Mucosa of descending colon (tissue), 3 donors: ENCODE results near the gene MARCHF9. TPM values are rescaled to one million over a fixed set of nuclear protein-coding genes. Genes with fewer than 3 reads are reported as not detected.

ENCODE experiments used
- ATAC-seq: fragments of 200-7000 bp; cut with Tn5 transposase; one replicate; pipeline ENCODE4 v1.9.1; 2020; ENCODE audit warnings: mild to moderate bottlenecking, moderate library complexity
- DNase-seq, 3 donors: peaks; one replicate each; pipeline ENCODE4 v3.0.0-alpha.2; 2020
- H3K36me3 ChIP-seq: fragments of 200-600 bp; one replicate; pipeline ENCODE4 v1.8.0; 2021; ENCODE audit warnings: low read depth, mild to moderate bottlenecking
- H3K4me1 ChIP-seq: fragments of 200-600 bp; one replicate; pipeline ENCODE4 v1.8.0; 2021; ENCODE audit warnings: low read depth, mild to moderate bottlenecking
- H3K4me3 ChIP-seq: fragments of 200-600 bp; one replicate; pipeline ENCODE4 v1.8.0; 2021; ENCODE audit warnings: mild to moderate bottlenecking
- H3K9me3 ChIP-seq: fragments of 200-600 bp; one replicate; pipeline ENCODE4 v1.8.0; 2021; ENCODE audit warnings: mild to moderate bottlenecking
- intact Hi-C, 2 donors: fragments of 100-400 bp; cut with DNase I in 1 of 2; cut with micrococcal nuclease in 1 of 2; formaldehyde crosslinking; loops; one replicate each; pipeline versions ENCODE4 v1.11.0 to v1.11.1; 2022; cut with DNase I, micrococcal nuclease
- total RNA-seq, 3 donors: library from RNA; stranded (reverse); fragmentation: NEBNext Ultra II Directional in 2 of 3; extraction: Animal tissue kit (Norgen Biotek cat#: 25700) in 2 of 3; gene quantifications; one replicate each; pipeline versions ENCODE4 v1.2.1 to v1.2.4, GENCODE V29; 2021 to 2023
- TF ChIP-seq, protein P1 (sequence below): fragments of 200-600 bp; IDR thresholded peaks from one replicate; pipeline ENCODE4 v1.8.0; 2022; ENCODE audit warnings: antibody characterized with exemption, mild to moderate bottlenecking
- donor health status: DM: no; HTN: no; CAD: no; lungs with moderate emphysema.
- donor health status: DM: no; HTN: no; CAD: no.
- donor health status: DM: no; HTN: yes; CAD: no.

Gene MARCHF9
- total RNA-seq, 3 donors from 2014 or later = 10.5 to 15.1 (median 11.7) TPM

DNA sequence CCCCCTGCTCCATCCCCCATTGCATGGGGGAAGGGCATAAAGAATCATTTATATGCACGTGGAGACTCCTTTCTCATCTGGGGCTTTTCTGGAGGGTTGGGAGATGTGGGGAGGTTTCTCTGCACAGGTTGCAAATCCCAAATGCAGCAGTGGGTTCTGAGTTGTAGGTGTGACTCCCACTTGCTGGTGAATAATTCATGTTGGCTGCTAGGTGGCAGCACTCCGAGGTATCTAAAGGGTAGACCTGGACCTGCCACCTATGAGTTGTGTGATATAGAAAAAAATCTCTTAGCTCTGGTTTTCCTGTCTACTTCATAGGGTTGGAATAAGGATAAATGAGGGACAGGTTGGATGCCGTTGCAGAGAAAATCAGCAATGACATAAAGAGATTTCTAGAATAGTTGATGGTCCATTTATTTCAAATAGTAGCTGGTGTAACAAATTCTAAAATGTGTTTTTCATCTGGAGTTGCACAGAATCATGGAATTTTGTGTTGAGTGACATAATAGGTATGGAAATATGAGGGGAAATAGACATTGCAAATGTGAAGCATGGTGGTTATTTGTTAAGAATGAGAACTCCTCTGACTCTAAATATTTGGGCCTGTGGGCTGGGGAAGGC is 4.6 kb downstream of the MARCHF9 start:
- intact Hi-C loops = no loop called here
- ATAC-seq (no peak), DNase-seq (peak in 1 of 3 donors; percentile 42)
- Histone ChIP-seq H3K4me3 (no peak overlapping the region), H3K36me3 (no peaks in the 10 kb centered on the region), H3K9me3 (no peaks in the 10 kb centered on the region), H3K4me1 (peaks cover 14% of the 10 kb centered on the region)
- TF ChIP-seq, protein P1, sequence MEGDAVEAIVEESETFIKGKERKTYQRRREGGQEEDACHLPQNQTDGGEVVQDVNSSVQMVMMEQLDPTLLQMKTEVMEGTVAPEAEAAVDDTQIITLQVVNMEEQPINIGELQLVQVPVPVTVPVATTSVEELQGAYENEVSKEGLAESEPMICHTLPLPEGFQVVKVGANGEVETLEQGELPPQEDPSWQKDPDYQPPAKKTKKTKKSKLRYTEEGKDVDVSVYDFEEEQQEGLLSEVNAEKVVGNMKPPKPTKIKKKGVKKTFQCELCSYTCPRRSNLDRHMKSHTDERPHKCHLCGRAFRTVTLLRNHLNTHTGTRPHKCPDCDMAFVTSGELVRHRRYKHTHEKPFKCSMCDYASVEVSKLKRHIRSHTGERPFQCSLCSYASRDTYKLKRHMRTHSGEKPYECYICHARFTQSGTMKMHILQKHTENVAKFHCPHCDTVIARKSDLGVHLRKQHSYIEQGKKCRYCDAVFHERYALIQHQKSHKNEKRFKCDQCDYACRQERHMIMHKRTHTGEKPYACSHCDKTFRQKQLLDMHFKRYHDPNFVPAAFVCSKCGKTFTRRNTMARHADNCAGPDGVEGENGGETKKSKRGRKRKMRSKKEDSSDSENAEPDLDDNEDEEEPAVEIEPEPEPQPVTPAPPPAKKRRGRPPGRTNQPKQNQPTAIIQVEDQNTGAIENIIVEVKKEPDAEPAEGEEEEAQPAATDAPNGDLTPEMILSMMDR = peak; percentile 13

DNA sequence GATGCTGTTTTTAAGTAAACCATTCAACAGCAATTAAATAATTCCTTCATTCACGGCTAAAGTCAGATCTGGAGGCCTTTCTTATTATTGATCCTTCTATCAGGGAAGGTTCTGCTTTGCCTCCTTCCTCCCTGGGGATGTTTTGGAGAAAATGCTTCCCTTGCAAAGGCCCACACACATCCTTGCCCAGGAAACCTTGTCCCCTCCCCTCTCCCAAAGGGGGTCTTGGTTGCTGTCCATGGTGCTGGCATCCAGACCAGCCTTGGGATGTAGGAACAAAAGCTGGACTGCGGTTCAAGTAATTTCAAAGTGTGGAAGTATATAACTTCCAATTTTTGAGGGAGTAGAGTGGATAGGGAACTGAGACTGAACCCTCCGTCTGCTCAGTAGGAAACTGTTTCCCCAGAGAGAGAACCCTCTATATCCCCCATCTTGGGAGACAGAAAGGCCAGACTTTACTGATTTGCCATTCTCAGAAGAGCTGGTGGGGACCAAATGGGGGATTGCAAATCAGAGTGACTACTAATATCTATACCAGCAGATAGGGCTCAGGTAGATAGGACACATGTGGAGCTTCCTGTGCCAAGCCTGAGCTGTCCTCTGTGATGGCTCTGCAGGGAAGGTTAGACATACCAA is 5.6 kb downstream of the MARCHF9 start:
- intact Hi-C loops = no loop called here

DNA sequence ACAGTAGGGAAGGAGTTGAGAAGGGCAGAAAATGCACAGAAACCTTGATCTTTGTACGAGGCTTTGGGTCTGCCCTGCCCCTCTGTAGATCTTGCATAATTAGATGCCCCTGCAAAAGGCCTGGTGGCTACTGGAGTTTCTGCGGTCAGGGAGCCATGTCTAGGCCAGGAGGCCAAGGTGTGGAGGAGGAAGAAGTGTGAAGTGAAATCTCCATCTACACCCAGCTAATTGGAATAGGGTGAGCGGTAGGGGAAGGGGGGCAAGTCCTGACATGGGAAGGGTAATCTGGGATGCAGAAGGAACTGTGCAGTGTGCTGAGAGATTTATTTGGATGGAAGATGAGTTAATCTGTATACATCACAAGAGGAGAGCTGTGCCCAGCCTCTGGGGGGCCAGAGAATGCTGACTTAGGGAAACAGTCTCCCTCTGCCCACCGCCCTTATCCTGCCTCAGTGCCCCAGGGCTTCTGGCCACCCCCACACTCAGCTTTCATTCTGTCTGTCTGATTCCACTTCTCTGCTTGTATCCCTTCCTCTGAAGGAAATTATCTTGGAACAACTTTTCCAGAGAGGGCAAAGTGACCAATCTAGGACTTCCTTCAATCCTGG is 6.6 kb downstream of the MARCHF9 start:
- ATAC-seq = no peak
- H3K4me3 ChIP-seq = no peak overlapping the region

More for the DNA sequence above, 5.6 kb downstream of the MARCHF9 start:
- H3K4me1 ChIP-seq = peaks cover 15% of the 10 kb centered on the region
- TF ChIP-seq, protein P1 = no peak
- ATAC-seq = no peak
- no peak overlapping the region for H3K4me3 ChIP-seq
- no peak for DNase-seq
- no peaks in the 10 kb centered on the region for H3K9me3 ChIP-seq
- no peaks in the 10 kb centered on the region for H3K36me3 ChIP-seq

DNA sequence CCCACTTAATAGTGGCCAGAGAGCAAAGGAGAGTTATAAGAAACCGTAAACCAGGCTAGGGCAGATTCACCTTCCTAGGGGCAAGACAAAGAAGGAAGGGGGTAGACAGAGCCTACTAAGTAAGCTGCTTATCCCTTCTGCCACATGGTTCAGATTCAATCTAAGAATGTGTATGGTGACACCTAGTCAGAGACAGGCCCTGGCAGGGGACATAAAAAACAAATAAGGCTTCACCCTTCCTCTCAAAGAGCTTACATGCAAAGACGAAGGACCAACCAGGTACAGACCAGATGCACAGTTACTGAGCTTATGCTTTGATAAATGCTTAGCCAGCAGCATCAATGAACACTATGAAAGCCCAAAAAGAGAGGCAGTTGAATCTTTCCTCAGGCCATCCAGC is 7.6 kb downstream of the MARCHF9 start:
- intact Hi-C loops = no loop called here
- TF ChIP-seq, protein P1 = no peak
- Histone ChIP-seq H3K9me3 (no peaks in the 10 kb centered on the region), H3K36me3 (no peaks in the 10 kb centered on the region), H3K4me3 (no peak overlapping the region), H3K4me1 (peaks cover 20% of the 10 kb centered on the region)
- no peak for DNase-seq
- no peak for ATAC-seq

More for the DNA sequence above, 6.6 kb downstream of the MARCHF9 start:
- no peaks in the 10 kb centered on the region for H3K9me3 ChIP-seq
- intact Hi-C loops = no loop called here
- H3K36me3 ChIP-seq = no peaks in the 10 kb centered on the region
- no peak for DNase-seq
- peaks cover 19% of the 10 kb centered on the region for H3K4me1 ChIP-seq
- TF ChIP-seq, protein P1 = no peak

DNA sequence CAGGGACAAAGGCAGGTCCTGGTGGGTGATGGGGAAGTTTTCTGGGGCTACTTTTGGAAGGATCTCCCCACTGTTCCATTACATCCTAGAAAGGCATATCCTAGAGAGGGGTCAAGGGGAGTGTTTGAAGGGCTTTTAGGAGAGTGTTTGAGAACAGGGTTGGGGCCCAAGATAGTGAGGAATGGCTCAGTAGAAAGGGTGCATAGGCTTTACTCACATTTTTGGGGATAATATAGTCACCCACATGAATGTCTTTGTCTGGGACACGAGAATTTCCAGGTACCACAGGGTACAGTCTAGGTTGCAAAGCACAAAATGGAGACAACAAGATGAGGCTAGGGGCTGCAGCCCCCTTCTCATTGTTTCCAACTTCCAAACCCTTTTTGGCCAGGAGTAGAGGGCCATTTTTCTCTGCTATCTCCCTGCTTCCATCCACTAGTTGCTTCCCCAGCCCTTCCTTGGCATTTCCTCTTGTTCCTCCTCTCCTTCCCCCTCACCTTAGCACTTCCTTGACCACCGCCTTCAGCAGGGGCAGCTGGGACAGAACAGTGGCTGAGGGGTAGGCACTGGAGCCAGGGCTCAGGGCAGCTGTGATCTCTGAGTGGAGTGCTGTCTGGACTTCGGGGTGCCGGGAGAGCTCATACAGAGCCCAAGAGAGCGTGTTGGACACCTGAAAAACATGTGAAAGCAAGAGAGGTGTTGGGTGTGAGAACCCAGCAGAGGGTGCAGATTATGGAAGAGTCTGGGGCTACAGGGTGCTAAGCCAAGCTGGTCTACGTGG is 9.2 kb downstream of the MARCHF9 start:
- intact Hi-C loops = no loop called here
- DNase-seq (no peak), ATAC-seq (no peak)
- TF ChIP-seq, protein P1 = no peak
- no peaks in the 10 kb centered on the region for H3K9me3 ChIP-seq
- H3K4me1 ChIP-seq = peaks cover 20% of the 10 kb centered on the region
- no peak overlapping the region for H3K4me3 ChIP-seq
- no peaks in the 10 kb centered on the region for H3K36me3 ChIP-seq
